Stomach smooth muscle (tissue), 2 donors: ENCODE data around the gene CNGA3.

Experiments used
- H3K27ac ChIP-seq: one replicate; pipeline ENCODE4 v1.7.0; 2013; ENCODE audit warnings: mild to moderate bottlenecking, low read length, inconsistent platforms
- H3K27me3 ChIP-seq, 2 donors: one replicate each; pipeline ENCODE4 v1.7.0; 2013; ENCODE audit warnings: low read length in 2 of 2; ENCODE audit not compliant: insufficient read depth in 2 of 2, control insufficient read depth in 1 of 2
- H3K36me3 ChIP-seq, 2 donors: one replicate each; pipeline ENCODE4 v1.7.0; 2013; ENCODE audit warnings: low read length in 2 of 2; ENCODE audit not compliant: control insufficient read depth in 2 of 2, insufficient read depth in 2 of 2
- H3K4me1 ChIP-seq: one replicate; pipeline ENCODE4 v1.7.0; 2013; ENCODE audit warnings: low read length; ENCODE audit not compliant: control insufficient read depth, insufficient read depth
- H3K4me3 ChIP-seq, 2 donors: one replicate each; pipeline ENCODE4 v1.7.0; 2013; ENCODE audit warnings: low read length in 2 of 2
- H3K9ac ChIP-seq, 2 donors: one replicate each; pipeline ENCODE4 v1.7.0; 2013; ENCODE audit warnings: low read length in 2 of 2, mild to moderate bottlenecking in 1 of 2
- H3K9me3 ChIP-seq, 2 donors: one replicate each; pipeline ENCODE4 v1.7.0; 2013; ENCODE audit warnings: low read length in 2 of 2; ENCODE audit not compliant: control insufficient read depth in 2 of 2
- donor health status: healthy.
- donor health status: Pancreatic carcinoma.

The CNGA3 gene

GRCh38 chr2:98329549-98329948, 16.7 kb upstream of the CNGA3 start:
- Histone ChIP-seq H3K4me3 (no peak overlapping the region), H3K9ac (no peak overlapping the region), H3K9me3 (no peaks in the 10 kb centered on the region), H3K4me1 (peaks cover 8% of the 10 kb centered on the region), H3K27ac (no peak overlapping the region), H3K27me3 (no peaks in the 10 kb centered on the region), H3K36me3 (no peaks in the 10 kb centered on the region)

- Histone ChIP-seq H3K9ac (no peak overlapping the region), H3K27ac (no peak overlapping the region), H3K27me3 (peaks cover 0 to 2% of the 10 kb centered on the region in 2 donors), H3K4me1 (peaks cover 8% of the 10 kb centered on the region), H3K36me3 (no peaks in the 10 kb centered on the region), H3K9me3 (no peaks in the 10 kb centered on the region), H3K4me3 (no peak overlapping the region)
These were observed 13.3 kb upstream of the CNGA3 start for GRCh38 chr2:98332989-98333388.

GRCh38 chr2:98333922-98334321, 12.3 kb upstream of the CNGA3 start:
- H3K4me3 ChIP-seq, result no peak overlapping the region
- H3K27me3 ChIP-seq, result peaks cover 0 to 2% of the 10 kb centered on the region in 2 donors
- no peak overlapping the region for H3K9ac ChIP-seq
- peaks cover 8% of the 10 kb centered on the region for H3K4me1 ChIP-seq
- H3K36me3 ChIP-seq, result no peaks in the 10 kb centered on the region
- no peak overlapping the region for H3K27ac ChIP-seq
- peaks cover 0 to 5% of the 10 kb centered on the region in 2 donors for H3K9me3 ChIP-seq

- H3K9me3 ChIP-seq, result peaks cover 0 to 5% of the 10 kb centered on the region in 2 donors
- H3K36me3 ChIP-seq, result no peaks in the 10 kb centered on the region
- no peak overlapping the region for H3K9ac ChIP-seq
- H3K27me3 ChIP-seq, result peaks cover 0 to 2% of the 10 kb centered on the region in 2 donors
- peaks cover 8% of the 10 kb centered on the region for H3K4me1 ChIP-seq
- no peak overlapping the region for H3K27ac ChIP-seq
- H3K4me3 ChIP-seq, result no peak overlapping the region
These were observed 11.7 kb upstream of the CNGA3 start for GRCh38 chr2:98334439-98335078.

DNA sequence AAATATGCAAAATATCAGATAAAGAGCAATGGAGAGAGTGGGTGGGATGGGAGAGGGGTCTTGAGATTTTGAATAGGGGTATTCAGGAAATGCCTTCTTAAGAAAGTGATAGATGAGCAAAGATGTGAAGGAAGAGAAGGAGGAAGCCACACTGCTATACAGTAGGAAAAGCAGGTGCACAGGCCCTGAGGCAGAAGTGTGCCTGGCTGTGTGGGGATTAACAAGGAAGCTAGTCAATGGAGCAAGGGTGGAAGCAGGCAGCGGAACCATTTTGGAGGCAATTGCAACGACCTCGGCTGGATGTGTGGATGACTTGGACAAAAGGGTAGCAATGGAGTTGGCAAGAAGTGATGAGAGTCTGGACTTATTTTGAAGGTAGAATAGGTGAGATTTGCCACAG, 11.0 kb upstream of the CNGA3 start:
- Histone ChIP-seq H3K36me3 (no peaks in the 10 kb centered on the region), H3K4me3 (no peak overlapping the region), H3K27ac (no peak overlapping the region), H3K9me3 (peaks cover 0 to 5% of the 10 kb centered on the region in 2 donors), H3K4me1 (peaks cover 8% of the 10 kb centered on the region), H3K9ac (no peak overlapping the region), H3K27me3 (peaks cover 0 to 5% of the 10 kb centered on the region in 2 donors)

DNA sequence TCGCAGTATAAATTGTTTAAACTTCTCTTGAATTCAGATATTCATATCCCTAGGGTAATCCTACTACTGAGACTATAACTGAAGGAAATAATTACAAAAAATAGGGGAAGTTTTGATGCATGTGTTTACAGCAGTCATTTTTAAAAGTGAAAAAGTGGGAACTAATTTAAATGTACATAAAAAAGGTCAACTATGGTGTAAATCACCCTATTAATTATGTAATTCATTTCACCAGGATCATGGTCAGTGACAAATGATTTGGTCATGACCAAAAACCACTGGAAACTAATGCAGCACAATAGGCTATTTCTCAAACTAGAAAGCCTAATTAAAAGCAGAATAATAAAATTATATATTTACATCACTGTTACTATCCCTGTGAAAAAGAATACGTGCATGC, 5.0 kb upstream of the CNGA3 start:
- Histone ChIP-seq H3K36me3 (no peaks in the 10 kb centered on the region), H3K9me3 (peaks cover 0 to 5% of the 10 kb centered on the region in 2 donors), H3K4me3 (no peak overlapping the region), H3K4me1 (peaks cover 2% of the 10 kb centered on the region), H3K9ac (no peak overlapping the region), H3K27me3 (peaks cover 5 to 13% of the 10 kb centered on the region in 2 donors), H3K27ac (no peak overlapping the region)

GRCh38 chr2:98343285-98343684, 3.0 kb upstream of the CNGA3 start:
- H3K36me3 ChIP-seq, result no peaks in the 10 kb centered on the region
- H3K27ac ChIP-seq, result no peak overlapping the region
- no peak overlapping the region for H3K4me3 ChIP-seq
- H3K27me3 ChIP-seq, result peaks cover 26 to 29% of the 10 kb centered on the region in 2 donors
- peaks cover 12% of the 10 kb centered on the region for H3K4me1 ChIP-seq
- H3K9ac ChIP-seq, result no peak overlapping the region
- H3K9me3 ChIP-seq, result peaks cover 0 to 3% of the 10 kb centered on the region in 2 donors

DNA sequence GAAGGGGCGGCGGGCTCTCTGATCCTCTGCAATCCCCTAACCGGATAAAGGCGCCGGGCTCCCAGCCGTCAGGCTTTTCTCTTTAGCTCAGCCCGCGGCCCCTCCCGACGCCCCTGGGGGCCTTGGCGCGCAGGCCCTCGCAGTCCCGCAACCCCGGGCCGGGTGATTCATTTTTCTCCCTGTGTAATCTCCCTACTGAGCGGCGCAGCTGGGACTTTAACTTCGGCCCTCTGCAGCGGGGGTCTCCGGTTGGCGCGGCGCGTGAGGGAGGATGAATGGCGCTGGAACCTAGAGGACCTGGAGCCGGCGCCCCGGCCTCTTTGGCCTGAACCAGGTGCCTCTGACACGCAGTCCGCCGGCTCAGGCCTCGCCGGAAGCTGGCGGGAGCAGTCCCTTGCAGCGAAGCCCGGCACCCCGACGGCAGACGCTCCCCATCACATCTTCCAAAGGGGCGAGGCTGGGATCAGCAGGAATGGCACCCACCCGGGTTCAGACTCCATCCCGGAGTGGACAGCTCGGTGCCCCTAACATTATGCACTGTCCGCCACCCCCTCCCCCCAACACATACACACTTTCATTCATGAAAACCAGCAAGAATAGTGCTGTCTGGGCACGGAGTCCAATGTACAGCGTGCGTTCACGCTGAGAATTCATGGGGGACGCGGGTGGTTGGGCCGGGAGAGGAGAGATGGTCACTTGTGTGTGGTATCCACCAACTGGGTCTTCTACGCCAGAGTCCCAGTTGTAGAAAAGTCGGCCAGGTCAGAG, 1.2 kb downstream of the CNGA3 start:
- H3K27me3 ChIP-seq, result peaks cover 38 to 39% of the 10 kb centered on the region in 2 donors
- no peak overlapping the region for H3K9ac ChIP-seq
- no peak overlapping the region for H3K4me3 ChIP-seq
- H3K27ac ChIP-seq, result no peak overlapping the region
- H3K9me3 ChIP-seq, result no peaks in the 10 kb centered on the region
- H3K4me1 ChIP-seq, result peaks cover 12% of the 10 kb centered on the region
- no peaks in the 10 kb centered on the region for H3K36me3 ChIP-seq

GRCh38 chr2:98348066-98348561, 1.9 kb downstream of the CNGA3 start:
- Histone ChIP-seq H3K4me3 (no peak overlapping the region), H3K27me3 (peaks cover 38 to 41% of the 10 kb centered on the region in 2 donors), H3K9ac (no peak overlapping the region), H3K4me1 (peaks cover 12% of the 10 kb centered on the region), H3K36me3 (no peaks in the 10 kb centered on the region), H3K9me3 (no peaks in the 10 kb centered on the region), H3K27ac (no peak overlapping the region)

- Histone ChIP-seq H3K36me3 (no peaks in the 10 kb centered on the region), H3K9me3 (peaks cover 0 to 4% of the 10 kb centered on the region in 2 donors), H3K9ac (no peak overlapping the region), H3K4me3 (no peak overlapping the region), H3K27ac (no peak overlapping the region), H3K4me1 (peaks cover 12% of the 10 kb centered on the region), H3K27me3 (peaks cover 35 to 38% of the 10 kb centered on the region in 2 donors)
These were observed 4.2 kb downstream of the CNGA3 start for GRCh38 chr2:98350411-98350810.

GRCh38 chr2:98355881-98356280, 9.6 kb downstream of the CNGA3 start:
- Histone ChIP-seq H3K27me3 (peaks cover 0 to 2% of the 10 kb centered on the region in 2 donors), H3K36me3 (no peaks in the 10 kb centered on the region)

More at GRCh38 chr2:98355881-98356280, 9.6 kb downstream of the CNGA3 start:
- no peak overlapping the region for H3K9ac ChIP-seq
- H3K27ac ChIP-seq, result no peak overlapping the region
- H3K9me3 ChIP-seq, result peaks cover 0 to 4% of the 10 kb centered on the region in 2 donors
- no peak overlapping the region for H3K4me3 ChIP-seq
- no peaks in the 10 kb centered on the region for H3K4me1 ChIP-seq
